ENCODE measurements around the gene CT45A9. TPM values are rescaled to one million over a fixed set of nuclear protein-coding genes. Genes with fewer than 3 reads are reported as not detected.

CT45A9 gene
- polyA plus RNA-seq, 1 donor from 2014 or later, result not detected

GRCh38 chrX:135910251-135910650 lies 38.6 kb upstream of the CT45A9 start:
- no peaks in the 10 kb centered on the region for H3K79me2 ChIP-seq (replicated peaks; ENCODE audit: insufficient read depth, low read length)
- no peaks in the 10 kb centered on the region for H3F3A ChIP-seq (ENCODE audit: insufficient read depth, low read length, poor library complexity, severe bottlenecking)
- H3K27me3 ChIP-seq (ENCODE audit: insufficient read depth, low read depth, low read length), result no peaks in the 10 kb centered on the region
- no peaks in the 10 kb centered on the region for H3K9me2 ChIP-seq (ENCODE audit: insufficient read depth, low read length)
- no peak overlapping the region for H3K9ac ChIP-seq (ENCODE audit: low read length)
- no peak overlapping the region for H3K4me3 ChIP-seq (ENCODE audit: low read length)
- no peaks in the 10 kb centered on the region for H4K20me1 ChIP-seq (ENCODE audit: insufficient read depth)
- no peak overlapping the region for H3K4me2 ChIP-seq (ENCODE audit: low read length)
- H2AFZ ChIP-seq (ENCODE audit: low read depth, low read length), result no peak overlapping the region
- H3K9me3 ChIP-seq (ENCODE audit: low read length), result no peaks in the 10 kb centered on the region
- no peaks in the 10 kb centered on the region for H3K36me3 ChIP-seq (ENCODE audit: insufficient read depth, low read length)
- TF ChIP-seq SMC3 (conservative IDR thresholded peaks at IDR 0.05; ENCODE audit: poor library complexity) (no peak), REST (IDR thresholded peaks at IDR 0.05; ENCODE audit: borderline replicate concordance) (no peak)
- H3K27ac ChIP-seq (ENCODE audit: low read length), result no peak overlapping the region

GRCh38 chrX:135893294-135893817 lies 21.7 kb upstream of the CT45A9 start, which contains the start of the genes CT45A10 and SAGE1:
CT45A10 (minus strand) TSS chrX:135893444; CDS start chrX:135885344, 8,100 bp downstream.
SAGE1 (plus strand) TSS chrX:135893716; CDS start chrX:135896243, 2,527 bp downstream.
- Histone ChIP-seq H2AFZ (ENCODE audit: low read depth, low read length) (no peak within 1 kb of the TSS), H3K9me3 (ENCODE audit: low read length) (no peaks in the 10 kb centered on the region), H3K36me3 (ENCODE audit: insufficient read depth, low read length) (no peaks in the 10 kb centered on the region), H3K27ac (ENCODE audit: low read length) (no peak within 1 kb of the TSS), H3K27me3 (ENCODE audit: insufficient read depth, low read depth, low read length) (no peaks in the 10 kb centered on the region), H3K79me2 (replicated peaks; ENCODE audit: insufficient read depth, low read length) (no peaks in the 10 kb centered on the region), H3K9me2 (ENCODE audit: insufficient read depth, low read length) (no peaks in the 10 kb centered on the region), H3K4me3 (ENCODE audit: low read length) (no peak within 1 kb of the TSS), H4K20me1 (ENCODE audit: insufficient read depth) (no peaks in the 10 kb centered on the region), H3F3A (ENCODE audit: insufficient read depth, low read length, poor library complexity, severe bottlenecking) (no peaks in the 10 kb centered on the region), H3K9ac (ENCODE audit: low read length) (no peak within 1 kb of the TSS), H3K4me2 (ENCODE audit: low read length) (no peak within 1 kb of the TSS)
- TF ChIP-seq CTCF (IDR thresholded peaks at IDR 0.05; ENCODE audit: poor library complexity, severe bottlenecking) (no peak), RAD21 (conservative IDR thresholded peaks at IDR 0.05) (no peak), EZH2 (IDR thresholded peaks at IDR 0.05; ENCODE audit: borderline replicate concordance, insufficient read depth, low read length, poor library complexity, severe bottlenecking) (no peak)

GRCh38 chrX:135892781-135893180 lies 21.2 kb upstream of the CT45A9 start:
- Histone ChIP-seq H3K27me3 (ENCODE audit: insufficient read depth, low read depth, low read length) (no peaks in the 10 kb centered on the region), H3K4me2 (ENCODE audit: low read length) (no peak overlapping the region), H3K9me3 (ENCODE audit: low read length) (no peaks in the 10 kb centered on the region), H3K4me3 (ENCODE audit: low read length) (no peak overlapping the region), H3K36me3 (ENCODE audit: insufficient read depth, low read length) (no peaks in the 10 kb centered on the region), H2AFZ (ENCODE audit: low read depth, low read length) (no peak overlapping the region), H4K20me1 (ENCODE audit: insufficient read depth) (no peaks in the 10 kb centered on the region), H3K79me2 (replicated peaks; ENCODE audit: insufficient read depth, low read length) (no peaks in the 10 kb centered on the region), H3K9me2 (ENCODE audit: insufficient read depth, low read length) (no peaks in the 10 kb centered on the region), H3K9ac (ENCODE audit: low read length) (no peak overlapping the region), H3F3A (ENCODE audit: insufficient read depth, low read length, poor library complexity, severe bottlenecking) (no peaks in the 10 kb centered on the region), H3K27ac (ENCODE audit: low read length) (no peak overlapping the region)
- TF ChIP-seq MXI1 (conservative IDR thresholded peaks at IDR 0.05; ENCODE audit: poor library complexity, severe bottlenecking) (no peak), POLR2AphosphoS5 (IDR thresholded peaks at IDR 0.05) (no peak), EZH2 (IDR thresholded peaks at IDR 0.05; ENCODE audit: borderline replicate concordance, insufficient read depth, low read length, poor library complexity, severe bottlenecking) (no peak), REST (IDR thresholded peaks at IDR 0.05; ENCODE audit: borderline replicate concordance) (no peak), CTCF (IDR thresholded peaks at IDR 0.05; ENCODE audit: poor library complexity, severe bottlenecking) (no peak), RAD21 (conservative IDR thresholded peaks at IDR 0.05) (no peak), SMC3 (conservative IDR thresholded peaks at IDR 0.05; ENCODE audit: poor library complexity) (no peak), TAF1 (IDR thresholded peaks at IDR 0.05; ENCODE audit: low read depth) (no peak), EP300 (conservative IDR thresholded peaks at IDR 0.05; ENCODE audit: poor library complexity, severe bottlenecking) (no peak)
